GM12892 (cell line): ENCODE measurements around the gene GPR89B.
"Not testable (repeated sequence)": the region's sequence is repeated elsewhere in the genome, so short reads cannot be mapped to it uniquely, and the experiment has no call there.

Source experiments
- DNase-seq: peaks from one replicate; pipeline ENCODE4 v3.0.0; 2011; ENCODE audit not compliant: insufficient read length
- FAIRE-seq: peaks from 2 replicates; lab custom pipeline; 2011; peaks lifted over from hg19 to GRCh38; lab: Jason Lieb, UNC
- POLR2A ChIP-seq: IDR thresholded peaks from 2 replicates; pipeline ENCODE4 v1.6.1; 2011; ENCODE audit warnings: low read depth, low read length, control low read depth
- POLR2AphosphoS5 ChIP-seq: IDR thresholded peaks from 2 replicates; pipeline ENCODE4 v1.6.1; 2011; ENCODE audit warnings: low read depth, low read length, control low read depth

The GPR89B gene

GRCh38 chr1:148038462-148039333 is 110.5 kb downstream of the GPR89B start:
- DNase-seq: not testable (repeated sequence)
- peak; percentile 78 for FAIRE-seq
- TF ChIP-seq POLR2AphosphoS5: peak; percentile 98
- peak; percentile 95 for TF ChIP-seq POLR2A
